H1 (cell line): Measurements from ENCODE around the gene COA1. TPM values are rescaled to one million over a fixed set of nuclear protein-coding genes. Genes with fewer than 3 reads are reported as not detected.

ENCODE experiments used
- CTCF ChIA-PET: fragments of 300-600 bp; sonication (Branson Sonifier 250); formaldehyde crosslinking; loops from one replicate; lab custom pipeline; 2021; ENCODE audit not compliant: partially characterized antibody; lab: Charles Lee
- POLR2A ChIA-PET: fragments of 300-600 bp; sonication (Branson Sonifier 250); formaldehyde crosslinking; loops from one replicate; lab custom pipeline; 2021; ENCODE audit warnings: inconsistent platforms; ENCODE audit not compliant: partially characterized antibody; lab: Charles Lee
- DNase-seq, 2 experiments: peaks; one replicate each; pipeline versions ENCODE4 v3.0.0 to v3.0.0-alpha.2; 2010 to 2022; ENCODE audit warnings: low spot score in 2 of 2, low read depth in 1 of 2, mixed read lengths in 1 of 2
- FAIRE-seq: peaks from 2 replicates; lab custom pipeline; 2011; peaks lifted over from hg19 to GRCh38; lab: Jason Lieb, UNC
- H2AFZ ChIP-seq: 2 replicates; pipeline ENCODE4 v1.8.1; 2012; ENCODE audit warnings: low read length, inconsistent platforms
- H2AK5ac ChIP-seq: 2 replicates; pipeline ENCODE4 v1.6.1; 2013; ENCODE audit warnings: low read depth, low read length
- H2BK120ac ChIP-seq: replicated peaks from 2 replicates; pipeline ENCODE3; 2013; ENCODE audit warnings: low read depth, low read length, inconsistent platforms
- H2BK12ac ChIP-seq: 2 replicates; pipeline ENCODE4 v1.6.1; 2013; ENCODE audit warnings: low read depth, low read length
- H2BK15ac ChIP-seq: 2 replicates; pipeline ENCODE4 v1.6.1; 2013; ENCODE audit warnings: low read length
- H2BK20ac ChIP-seq: 2 replicates; pipeline ENCODE4 v1.6.1; 2013; ENCODE audit warnings: low read length
- H2BK5ac ChIP-seq: 2 replicates; pipeline ENCODE4 v1.6.1; 2013; ENCODE audit warnings: low read depth, low read length
- H3K14ac ChIP-seq: 2 replicates; pipeline ENCODE4 v1.6.1; 2013; ENCODE audit warnings: inconsistent platforms; ENCODE audit not compliant: insufficient read length
- H3K18ac ChIP-seq: 2 replicates; pipeline ENCODE4 v1.6.1; 2013; ENCODE audit warnings: low read length; ENCODE audit errors: extremely low read depth
- H3K23ac ChIP-seq: 2 replicates; pipeline ENCODE4 v1.6.1; 2013; ENCODE audit warnings: inconsistent platforms; ENCODE audit not compliant: insufficient read length
- H3K23me2 ChIP-seq: 2 replicates; pipeline ENCODE4 v1.6.1; 2013; ENCODE audit warnings: low read depth, low read length
- H3K27ac ChIP-seq: 2 replicates; pipeline ENCODE4 v1.6.1; 2011; ENCODE audit warnings: low read depth, low read length, inconsistent platforms
- H3K27me3 ChIP-seq, 4 experiments: replicated peaks in 1 of 4; 1 replicate in 1 of 4; 2 replicates in 3 of 4; pipeline versions ENCODE4 v1.6.1 to v1.8.1; 2011 to 2013; ENCODE audit warnings: low read length in 3 of 4, mild to moderate bottlenecking in 3 of 4, inconsistent platforms in 2 of 4, mixed read lengths in 2 of 4, moderate library complexity in 1 of 4; ENCODE audit not compliant: control insufficient read depth in 3 of 4, insufficient read depth in 3 of 4; ENCODE audit errors: extremely low read depth in 1 of 4
- H3K36me3 ChIP-seq, 4 experiments: 2 replicates each; pipeline versions ENCODE4 v1.6.1 to v1.8.1; 2011 to 2013; ENCODE audit warnings: mild to moderate bottlenecking in 4 of 4, low read length in 3 of 4, moderate library complexity in 2 of 4, control low read depth in 1 of 4, inconsistent platforms in 1 of 4; ENCODE audit not compliant: insufficient read depth in 4 of 4, control insufficient read depth in 2 of 4
- H3K4ac ChIP-seq: replicated peaks from 2 replicates; pipeline ENCODE3; 2013; ENCODE audit warnings: low read length, low read depth, mixed read lengths, inconsistent platforms; ENCODE audit not compliant: insufficient read length
- H3K4me1 ChIP-seq, 4 experiments: replicated peaks in 1 of 4; 1 replicate in 1 of 4; 2 replicates in 3 of 4; pipeline versions ENCODE4 v1.6.1 to v1.8.1; 2011 to 2013; ENCODE audit warnings: low read length in 3 of 4, inconsistent platforms in 2 of 4, mixed read lengths in 1 of 4; ENCODE audit not compliant: insufficient read depth in 4 of 4, control insufficient read depth in 3 of 4
- H3K4me2 ChIP-seq, 2 experiments: 2 replicates each; pipeline versions ENCODE4 v1.6.1 to v1.8.1; 2011 to 2013; ENCODE audit warnings: low read depth in 2 of 2, low read length in 2 of 2, control low read depth in 1 of 2, inconsistent platforms in 1 of 2, mild to moderate bottlenecking in 1 of 2; ENCODE audit not compliant: insufficient read depth in 1 of 2
- H3K4me3 ChIP-seq, 4 experiments: fragments of 200-600, 300-600 bp in 1 of 4; sonication (generic), shearing (Covaris generic), sonication (Bioruptor Twin) in 1 of 4; 2 replicates each; pipeline versions ENCODE4 v1.5.1 to v1.8.1; 2011 to 2016; ENCODE audit warnings: low read length in 4 of 4, low read depth in 3 of 4, control low read depth in 2 of 4, inconsistent platforms in 2 of 4, mild to moderate bottlenecking in 2 of 4, mixed read lengths in 1 of 4, moderate library complexity in 1 of 4; ENCODE audit not compliant: insufficient read depth in 2 of 4; ENCODE audit errors: extremely low read depth in 1 of 4
- H3K56ac ChIP-seq: replicated peaks from 2 replicates; pipeline ENCODE3; 2013; ENCODE audit warnings: low read depth, mild to moderate bottlenecking, mixed read lengths, low read length, inconsistent platforms; ENCODE audit not compliant: insufficient read length
- H3K79me1 ChIP-seq: 2 replicates; pipeline ENCODE4 v1.6.1; 2013; ENCODE audit warnings: low read depth, low read length, control low read depth
- H3K79me2 ChIP-seq, 2 experiments: 2 replicates each; pipeline versions ENCODE4 v1.6.1 to v1.8.1; 2012 to 2013; ENCODE audit warnings: low read length in 2 of 2, mild to moderate bottlenecking in 2 of 2, inconsistent platforms in 1 of 2; ENCODE audit not compliant: insufficient read depth in 2 of 2, control insufficient read depth in 1 of 2
- H3K9ac ChIP-seq, 4 experiments: replicated peaks in 1 of 4; 1 replicate in 1 of 4; 2 replicates in 3 of 4; pipeline versions ENCODE4 v1.6.1 to v1.8.1; 2011 to 2013; ENCODE audit warnings: low read depth in 3 of 4, low read length in 3 of 4, control low read depth in 2 of 4, mild to moderate bottlenecking in 2 of 4, moderate library complexity in 2 of 4, inconsistent platforms in 1 of 4; ENCODE audit errors: extremely low read depth in 1 of 4
- H3K9me3 ChIP-seq, 2 experiments: 2 replicates each; pipeline versions ENCODE4 v1.6.1 to v1.8.1; 2012 to 2013; ENCODE audit warnings: mild to moderate bottlenecking in 2 of 2, moderate library complexity in 2 of 2, control low read depth in 1 of 2, inconsistent platforms in 1 of 2, low read depth in 1 of 2, low read length in 1 of 2, mixed read lengths in 1 of 2; ENCODE audit not compliant: insufficient read depth in 2 of 2
- H4K20me1 ChIP-seq, 2 experiments: replicated peaks in 1 of 2; 2 replicates each; pipeline versions ENCODE3 to v1.8.1; 2011 to 2013; ENCODE audit warnings: inconsistent platforms in 2 of 2, low read length in 2 of 2, mild to moderate bottlenecking in 1 of 2; ENCODE audit not compliant: insufficient read depth in 2 of 2, control insufficient read depth in 1 of 2
- H4K5ac ChIP-seq: 2 replicates; pipeline ENCODE4 v1.6.1; 2013; ENCODE audit warnings: low read length, low read depth, mixed read lengths, inconsistent platforms; ENCODE audit not compliant: insufficient read length
- H4K8ac ChIP-seq: 2 replicates; pipeline ENCODE4 v1.8.0; 2013; ENCODE audit warnings: mild to moderate bottlenecking, moderate library complexity, low read length, inconsistent platforms; ENCODE audit not compliant: insufficient read depth; ENCODE audit errors: extremely low read depth
- H4K91ac ChIP-seq: replicated peaks from 2 replicates; pipeline ENCODE3; 2013; ENCODE audit warnings: low read length, mixed read lengths, inconsistent platforms; ENCODE audit not compliant: insufficient read length
- POLR2AphosphoS5 ChIP-seq: IDR thresholded peaks from 2 replicates; pipeline ENCODE4 v1.6.1; 2011; ENCODE audit warnings: low read depth, low read length
- POU5F1 ChIP-seq: IDR thresholded peaks from 2 replicates; pipeline ENCODE4 v1.6.1; 2011; ENCODE audit warnings: low read depth, mild to moderate bottlenecking, low read length, moderate library complexity
- SIN3A ChIP-seq, 2 experiments: IDR thresholded peaks in 1 of 2; conservative IDR thresholded peaks in 1 of 2; 2 replicates each; pipeline ENCODE4 v1.6.1; 2011 to 2012; ENCODE audit warnings: low read length in 2 of 2, improper control_type of control experiment in 1 of 2, low read depth in 1 of 2, mild to moderate bottlenecking in 1 of 2
- SIRT6 ChIP-seq: IDR thresholded peaks from one replicate; pipeline ENCODE4 v1.7.1; 2012; ENCODE audit warnings: low read length, inconsistent platforms
- SIX5 ChIP-seq: IDR thresholded peaks from 2 replicates; pipeline ENCODE4 v1.6.1; 2011; ENCODE audit warnings: mild to moderate bottlenecking, low read depth, low read length
- SUZ12 ChIP-seq: fragments of 200-600 bp; sonication (generic); IDR thresholded peaks from 2 replicates; pipeline ENCODE4 v1.6.1; 2012; ENCODE audit warnings: mild to moderate bottlenecking, inconsistent platforms, low read length, moderate library complexity, mixed read lengths
- TEAD4 ChIP-seq: IDR thresholded peaks from 2 replicates; pipeline ENCODE4 v1.6.1; 2012; ENCODE audit warnings: low read depth, low read length, inconsistent platforms, mixed read lengths
- WGBS, 2 experiments: shearing (Covaris generic) in 1 of 2; methylation state at CpG; one replicate each; pipeline versions ENCODE4 v1.1.6 to v1.1.7; 2013 to 2015; ENCODE audit warnings: low lambda C conversion rate in 2 of 2, mixed read lengths in 2 of 2, inconsistent platforms in 1 of 2, low coverage in 1 of 2, missing lambda C conversion rate in 1 of 2; ENCODE audit not compliant: insufficient replicate concordance in 2 of 2, insufficient coverage in 1 of 2, insufficient read length in 1 of 2; ENCODE audit errors: extremely low coverage in 1 of 2, missing lambda C conversion rate in 1 of 2; 5-methylcytosine and 5-hydroxymethylcytosine counted together
- polyA plus RNA-seq, 7 experiments: library from polyadenylated mRNA; depleted of rRNA in 3 of 7; stranded (reverse) in 5 of 7; unstranded in 2 of 7; fragments of >200 nt in 5 of 7; fragments of 200-250 nt in 2 of 7; gene quantifications; 1 replicate in 5 of 7; 2 replicates in 1 of 7; 4 replicates in 1 of 7; pipeline versions ENCODE4 v1.2.1 to v1.2.3, GENCODE V29; 2011 to 2013; ENCODE audit warnings: missing spikeins in 2 of 7, mixed read lengths in 2 of 7
- total RNA-seq: library from RNA; stranded (reverse); fragmentation: NEBNext Ultra II Directional; extraction: Animal tissue kit (Norgen Biotek cat#: 25700); gene quantifications from 2 replicates; pipeline ENCODE4 v1.2.1, GENCODE V29; 2021

Gene COA1
- total and polyA plus RNA-seq, 2 of the 8 experiments (the other 6 are each of a cell fraction or from before 2014, with no cell fraction given) = 98.6 to 143 TPM

DNA sequence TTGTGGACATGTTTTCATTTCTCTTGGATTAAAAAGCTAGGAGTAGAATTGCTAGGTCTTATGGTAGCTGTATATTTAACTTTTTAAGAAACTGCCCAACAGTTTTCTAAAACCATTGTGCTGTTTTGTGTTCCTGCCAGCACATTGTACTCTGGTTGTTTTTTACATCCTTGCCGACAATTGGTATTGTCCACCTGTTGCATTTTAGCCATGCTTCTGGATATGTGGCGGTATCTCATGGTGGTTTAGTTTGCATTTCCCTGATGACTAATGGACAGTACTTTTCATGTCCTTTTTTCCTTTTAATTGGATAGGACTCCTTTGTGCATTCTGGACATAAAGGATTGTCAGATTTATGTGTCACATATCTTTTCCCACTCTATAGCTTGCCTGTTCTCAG is 100.9 kb downstream of the COA1 start:
- no peaks in the 10 kb centered on the region for H3K23me2 ChIP-seq
- H2BK15ac ChIP-seq = no peak overlapping the region
- peaks cover 0 to 2% (median 0%) of the 10 kb centered on the region in 4 experiments; a peak in 1 of 7 replicates for H3K4me1 ChIP-seq
- H3K36me3 ChIP-seq = peaks cover 0 to 28% (median 16%) of the 10 kb centered on the region in 4 experiments; a peak in 6 of 8 replicates
- WGBS, 2 experiments = 96% methylated on average over 2 of the region's 2 CpGs; no CpG with 5 or more reads in 1 of the 2 experiments
- no peak overlapping the region for H3K14ac ChIP-seq
- H3K23ac ChIP-seq = no peak overlapping the region
- H3K9ac ChIP-seq = no peak overlapping the region
- H3K9me3 ChIP-seq = no peaks in the 10 kb centered on the region
- H2BK120ac ChIP-seq = no peak overlapping the region
- H3K27me3 ChIP-seq = no peaks in the 10 kb centered on the region
- H3K79me1 ChIP-seq = no peaks in the 10 kb centered on the region
- H3K18ac ChIP-seq = no peak overlapping the region
- H2AK5ac ChIP-seq = no peak overlapping the region
- no peak overlapping the region for H3K4me2 ChIP-seq
- FAIRE-seq = no peak
- H3K4ac ChIP-seq = no peak overlapping the region
- H3K27ac ChIP-seq = no peak overlapping the region
- H4K20me1 ChIP-seq = peaks cover 0 to 1% of the 10 kb centered on the region in 2 experiments
- H3K79me2 ChIP-seq = no peaks in the 10 kb centered on the region
- H2BK12ac ChIP-seq = no peak overlapping the region
- no peak overlapping the region for H4K8ac ChIP-seq
- no peak overlapping the region for H4K91ac ChIP-seq
- TF ChIP-seq SIRT6 (no peak), SIN3A (conservative IDR thresholded peaks at IDR 0.05 in 1 of 2, IDR thresholded peaks at IDR 0.05 in 1 of 2; ENCODE audit: low read depth in 1 of 2, low read length in 2 of 2) (no peak), SIX5 (no peak), POLR2AphosphoS5 (no peak), SUZ12 (no peak), TEAD4 (no peak), POU5F1 (no peak)
- TF ChIP-seq, all 59 proteins: peak for 0
- no peak overlapping the region for H2BK5ac ChIP-seq
- H2BK20ac ChIP-seq = no peak overlapping the region
- ChIA-PET CTCF (interaction anchor here (1.0 to 1.4 kb wide), 3 partner anchors 12 to 682 kb away, joined by 3 to 6 read pairs (median 4); no protein-coding TSS in a partner anchor), POLR2A (interaction anchor here (0.7 to 1.2 kb wide), 2 partner anchors 10 to 13 kb away, joined by 3 read pairs; no protein-coding TSS in a partner anchor)
- no peak overlapping the region for H3K56ac ChIP-seq
- H3K4me3 ChIP-seq = no peak overlapping the region
- H4K5ac ChIP-seq = no peak overlapping the region
- no peak for DNase-seq
- H2AFZ ChIP-seq = no peak overlapping the region
